Fibroblast of pulmonary artery (primary cell): ENCODE data around the gene ODC1.

Experiments used
- DNase-seq: peaks from one replicate; pipeline ENCODE4 v3.0.0-alpha.2; 2010; ENCODE audit warnings: low read depth
- H3K4me3 ChIP-seq: replicated peaks from 2 replicates; pipeline ENCODE4 v1.5.1; 2011; ENCODE audit warnings: low read depth, mild to moderate bottlenecking, control low read depth, low read length, moderate library complexity
- TF ChIP-seq, protein P1 (sequence below): IDR thresholded peaks from 2 replicates; pipeline ENCODE4 v1.5.1; 2011; ENCODE audit warnings: mild to moderate bottlenecking, control low read depth, low read length, inconsistent platforms; ENCODE audit errors: missing control alignments

Gene ODC1

DNA sequence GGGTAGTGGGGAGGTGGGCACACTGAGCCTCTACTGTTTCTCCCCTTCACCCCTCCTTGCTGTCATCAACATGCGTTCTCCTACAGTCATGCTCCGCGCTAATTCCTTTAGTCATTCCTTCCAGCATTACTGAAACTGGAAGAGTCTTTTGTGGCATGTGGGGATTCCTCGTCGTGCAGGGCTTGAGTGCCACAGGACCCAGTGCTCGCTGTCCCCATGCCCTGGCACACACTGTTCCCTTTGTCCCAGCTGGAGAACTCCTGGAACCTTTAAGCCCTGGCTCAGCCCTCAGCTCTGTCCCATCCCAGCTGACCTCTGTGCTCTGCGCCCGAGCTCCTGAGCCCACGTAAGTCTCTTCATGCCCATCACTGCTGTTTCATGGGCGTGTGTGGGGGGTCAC, 42.1 kb downstream of the ODC1 start:
- no peak overlapping the region for H3K4me3 ChIP-seq
- no peak for DNase-seq
- TF ChIP-seq, protein P1, sequence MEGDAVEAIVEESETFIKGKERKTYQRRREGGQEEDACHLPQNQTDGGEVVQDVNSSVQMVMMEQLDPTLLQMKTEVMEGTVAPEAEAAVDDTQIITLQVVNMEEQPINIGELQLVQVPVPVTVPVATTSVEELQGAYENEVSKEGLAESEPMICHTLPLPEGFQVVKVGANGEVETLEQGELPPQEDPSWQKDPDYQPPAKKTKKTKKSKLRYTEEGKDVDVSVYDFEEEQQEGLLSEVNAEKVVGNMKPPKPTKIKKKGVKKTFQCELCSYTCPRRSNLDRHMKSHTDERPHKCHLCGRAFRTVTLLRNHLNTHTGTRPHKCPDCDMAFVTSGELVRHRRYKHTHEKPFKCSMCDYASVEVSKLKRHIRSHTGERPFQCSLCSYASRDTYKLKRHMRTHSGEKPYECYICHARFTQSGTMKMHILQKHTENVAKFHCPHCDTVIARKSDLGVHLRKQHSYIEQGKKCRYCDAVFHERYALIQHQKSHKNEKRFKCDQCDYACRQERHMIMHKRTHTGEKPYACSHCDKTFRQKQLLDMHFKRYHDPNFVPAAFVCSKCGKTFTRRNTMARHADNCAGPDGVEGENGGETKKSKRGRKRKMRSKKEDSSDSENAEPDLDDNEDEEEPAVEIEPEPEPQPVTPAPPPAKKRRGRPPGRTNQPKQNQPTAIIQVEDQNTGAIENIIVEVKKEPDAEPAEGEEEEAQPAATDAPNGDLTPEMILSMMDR: no peak

DNA sequence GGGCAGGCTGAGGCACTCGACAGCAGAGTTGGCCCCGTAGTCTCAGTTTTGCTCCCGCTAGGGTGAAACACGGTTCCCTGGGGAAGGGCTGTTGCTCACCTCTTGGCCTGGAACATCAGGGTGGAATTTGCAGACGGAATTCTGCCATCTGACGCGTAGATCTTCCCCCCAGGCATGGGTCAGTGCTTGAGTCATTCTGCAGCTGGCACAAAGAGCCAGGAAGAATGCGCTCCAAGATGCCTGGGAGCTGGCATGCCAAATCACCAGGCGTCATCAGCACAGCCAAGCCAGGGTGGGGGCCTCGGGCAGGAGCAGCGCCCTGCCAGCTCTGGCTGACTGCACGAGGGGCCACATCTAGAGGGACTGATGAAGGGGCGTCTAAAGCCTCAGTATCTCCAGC, 42.7 kb downstream of the ODC1 start:
- DNase-seq: peak; percentile 87
- TF ChIP-seq, protein P1: no peak
- no peak overlapping the region for H3K4me3 ChIP-seq

DNA sequence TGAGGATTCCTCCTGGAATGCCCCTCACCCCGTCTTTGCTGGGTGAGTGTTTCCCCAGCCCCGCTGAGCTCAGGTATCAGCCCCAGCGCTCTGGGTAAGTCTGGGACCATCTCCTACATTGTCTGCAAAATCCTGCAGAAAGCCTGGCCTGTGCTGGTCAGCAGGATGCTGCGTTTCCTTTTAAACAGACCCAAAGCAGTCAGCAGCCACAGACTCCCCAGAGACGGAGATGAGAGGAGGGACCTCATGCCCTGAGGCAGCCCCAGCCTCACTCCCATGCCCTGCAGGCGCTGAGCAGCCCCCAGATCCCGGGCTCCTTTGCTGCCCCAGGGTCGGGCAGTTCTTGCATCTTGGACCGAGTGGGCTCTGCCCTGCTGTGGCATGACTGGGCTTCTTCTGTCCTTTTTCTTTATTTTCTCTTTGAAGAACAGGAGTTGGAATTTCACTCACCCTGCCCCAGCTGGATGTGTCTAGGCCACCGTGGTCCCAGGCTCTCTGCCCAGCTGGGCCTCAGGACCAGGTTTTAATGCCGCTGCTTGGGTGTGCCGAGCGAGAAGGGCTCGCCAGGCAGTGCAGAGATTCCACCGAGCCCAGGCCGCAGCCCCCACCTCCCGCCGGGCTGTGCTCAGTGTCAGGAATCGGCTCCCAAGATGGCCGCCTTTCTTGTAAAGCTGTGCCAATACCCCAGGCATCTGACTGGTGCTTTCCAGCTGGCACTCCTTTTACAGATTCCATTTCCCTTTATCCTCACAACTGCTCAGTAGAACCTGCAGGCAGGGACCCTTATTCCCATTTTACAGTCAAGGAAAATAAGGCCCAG, 43.6 kb downstream of the ODC1 start:
- H3K4me3 ChIP-seq: no peak overlapping the region

DNA sequence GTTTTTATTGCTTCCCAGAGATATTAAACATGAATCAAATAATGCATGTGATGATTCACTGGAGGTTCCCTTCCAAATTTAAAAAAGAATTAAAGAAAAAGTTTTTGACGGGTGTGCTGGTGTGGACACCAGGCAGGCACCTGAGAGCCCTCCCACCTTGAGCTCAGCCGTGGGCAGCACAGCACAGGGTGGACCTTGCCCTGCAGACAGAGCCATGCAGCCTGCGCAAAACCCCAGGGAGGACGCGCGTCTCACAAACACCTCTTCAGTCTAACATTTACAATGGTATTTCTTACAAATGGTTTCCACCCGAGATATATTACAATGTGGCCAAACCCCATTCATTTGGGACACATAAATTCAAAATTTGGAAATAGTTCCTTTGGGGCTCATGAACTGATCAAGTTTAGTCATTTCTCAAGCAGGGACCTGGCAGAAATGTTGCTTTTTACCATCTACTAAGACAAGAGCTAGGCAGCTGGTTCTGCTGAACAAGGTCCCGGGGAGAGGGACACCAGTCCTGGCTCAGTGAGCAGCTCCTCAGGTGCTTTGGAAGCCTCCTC, 45.4 kb downstream of the ODC1 start:
- TF ChIP-seq, protein P1: no peak
- DNase-seq: no peak
- no peak overlapping the region for H3K4me3 ChIP-seq

More for the DNA sequence above, 43.6 kb downstream of the ODC1 start:
- TF ChIP-seq, protein P1: no peak
- DNase-seq: no peak

DNA sequence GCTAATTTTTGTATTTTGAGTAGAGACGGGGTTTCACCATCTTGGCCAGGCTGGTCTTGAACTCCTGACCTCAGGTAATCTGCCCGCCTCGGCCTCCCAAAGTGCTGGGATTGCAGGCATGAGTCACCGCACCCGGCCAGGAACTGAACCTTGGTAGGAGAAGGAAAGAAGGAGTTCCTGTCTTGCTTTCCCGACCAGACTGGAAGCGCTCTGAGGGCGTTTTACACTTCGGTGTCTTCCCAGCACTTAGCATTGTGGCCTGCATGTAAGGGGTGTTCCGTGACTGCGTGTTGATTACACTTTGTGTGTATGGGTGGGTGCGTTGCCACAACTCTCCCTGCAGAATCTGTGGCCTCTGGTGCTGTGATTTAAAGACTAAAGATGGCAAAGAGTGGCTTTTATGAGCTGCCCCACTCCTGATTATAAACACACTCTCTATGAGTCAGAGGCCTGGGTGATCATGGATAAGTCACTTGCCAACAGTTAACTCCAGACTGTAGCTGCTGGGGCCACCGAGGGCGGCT, 46.0 kb downstream of the ODC1 start:
- no peak overlapping the region for H3K4me3 ChIP-seq
- DNase-seq: no peak
- TF ChIP-seq, protein P1: no peak

DNA sequence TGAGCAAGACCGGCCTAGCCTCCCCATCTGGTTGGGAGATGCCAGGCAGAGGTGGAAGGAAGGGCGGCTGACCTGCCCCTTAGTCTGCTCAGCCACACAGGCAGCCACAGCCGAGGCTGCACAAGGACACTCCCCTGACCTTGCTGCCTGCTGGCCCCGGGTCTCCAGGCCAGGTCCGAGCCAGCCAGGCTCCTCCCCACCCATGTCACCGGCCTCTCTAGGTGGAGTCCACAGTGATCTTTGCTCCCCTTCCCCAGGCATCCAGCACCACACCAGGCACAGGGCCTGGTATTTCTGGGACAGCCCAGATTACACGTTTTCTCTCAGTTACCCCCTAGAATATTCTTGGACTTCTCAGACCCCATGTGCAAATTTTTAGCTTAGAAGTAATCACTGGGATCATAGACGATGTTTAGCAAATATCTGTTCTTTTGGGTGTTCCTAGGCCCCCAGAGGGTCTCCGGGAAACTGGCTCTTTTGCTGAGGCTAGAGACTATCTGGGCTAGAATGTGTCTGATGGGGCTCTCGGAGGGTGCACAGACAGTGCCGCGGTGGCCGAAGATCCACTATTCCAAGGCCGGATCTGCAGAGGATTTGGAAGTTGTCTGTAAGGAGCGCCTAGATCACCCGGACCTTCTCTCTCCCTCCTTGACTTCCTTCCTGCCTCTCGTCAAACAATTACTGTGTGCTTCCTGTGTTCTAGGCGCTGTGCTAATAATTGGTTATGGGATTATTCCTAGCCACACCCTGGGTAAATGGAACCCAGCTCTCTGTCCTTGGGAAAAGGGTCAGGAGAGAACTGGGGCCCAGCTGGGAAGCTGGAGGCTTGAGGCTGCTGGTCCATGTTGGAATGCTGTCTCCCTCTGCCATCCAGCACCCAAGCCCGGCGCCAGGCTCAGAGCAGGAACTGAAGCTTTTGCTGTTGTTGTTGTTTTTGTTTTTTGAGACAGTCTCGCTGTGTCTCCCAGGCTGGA, 46.9 kb downstream of the ODC1 start:
- DNase-seq: no peak
- no peak overlapping the region for H3K4me3 ChIP-seq
- TF ChIP-seq, protein P1: no peak
